GM18519 (cell line): ENCODE measurements around the gene RELN.
"Not testable (repeated sequence)": the region's sequence is repeated elsewhere in the genome, so short reads cannot be mapped to it uniquely, and the experiment has no call there.

ENCODE experiments used
- ATAC-seq: cut with Tn5 transposase; IDR thresholded peaks from one replicate; pipeline ENCODE4 v1.9.1; 2021; ENCODE audit warnings: mild to moderate bottlenecking, moderate library complexity; ENCODE audit not compliant: unreplicated experiment, low FRiP score

Gene RELN

GRCh38 chr7:103905997-103906396 lies 83.5 kb downstream of the RELN start:
- ATAC-seq: no peak

GRCh38 chr7:103902917-103903316 lies 86.5 kb downstream of the RELN start:
- ATAC-seq: no peak

GRCh38 chr7:103896826-103897225 lies 92.6 kb downstream of the RELN start:
- not testable (repeated sequence) for ATAC-seq

GRCh38 chr7:103894656-103895596 lies 94.5 kb downstream of the RELN start:
- no peak for ATAC-seq

GRCh38 chr7:103893350-103893749 lies 96.1 kb downstream of the RELN start:
- ATAC-seq: no peak

- ATAC-seq: no peak
Measured at GRCh38 chr7:103889451-103889850, 100.0 kb downstream of the RELN start.

GRCh38 chr7:103888603-103889153 lies 100.8 kb downstream of the RELN start:
- no peak for ATAC-seq

GRCh38 chr7:103887853-103888602 lies 101.4 kb downstream of the RELN start:
- ATAC-seq: no peak

GRCh38 chr7:103887050-103887449 lies 102.4 kb downstream of the RELN start:
- no peak for ATAC-seq

- ATAC-seq: no peak
Measured at GRCh38 chr7:103879928-103880600, 109.4 kb downstream of the RELN start.

- ATAC-seq: no peak
Measured at GRCh38 chr7:103879411-103879810, 110.0 kb downstream of the RELN start.

GRCh38 chr7:103877565-103877964 lies 111.9 kb downstream of the RELN start:
- no peak for ATAC-seq

- ATAC-seq: no peak
Measured at GRCh38 chr7:103875718-103876117, 113.7 kb downstream of the RELN start.

- ATAC-seq: no peak
Measured at GRCh38 chr7:103871473-103871872, 118.0 kb downstream of the RELN start.

- no peak for ATAC-seq
Measured at GRCh38 chr7:103870664-103871063, 118.8 kb downstream of the RELN start.

GRCh38 chr7:103867874-103868273 lies 121.6 kb downstream of the RELN start:
- no peak for ATAC-seq

GRCh38 chr7:103866919-103867318 lies 122.5 kb downstream of the RELN start:
- ATAC-seq: no peak

- ATAC-seq: no peak
Measured at GRCh38 chr7:103865442-103865841, 124.0 kb downstream of the RELN start.

GRCh38 chr7:103862302-103863035 lies 127.0 kb downstream of the RELN start:
- no peak for ATAC-seq

- no peak for ATAC-seq
Measured at GRCh38 chr7:103859709-103860108, 129.7 kb downstream of the RELN start.
